ENCODE data around the gene BBS9. TPM values are rescaled to one million over a fixed set of nuclear protein-coding genes. Genes with fewer than 3 reads are reported as not detected.

The BBS9 gene
- total RNA-seq, 1 experiment from 2014 or later, result 4.7 TPM

DNA sequence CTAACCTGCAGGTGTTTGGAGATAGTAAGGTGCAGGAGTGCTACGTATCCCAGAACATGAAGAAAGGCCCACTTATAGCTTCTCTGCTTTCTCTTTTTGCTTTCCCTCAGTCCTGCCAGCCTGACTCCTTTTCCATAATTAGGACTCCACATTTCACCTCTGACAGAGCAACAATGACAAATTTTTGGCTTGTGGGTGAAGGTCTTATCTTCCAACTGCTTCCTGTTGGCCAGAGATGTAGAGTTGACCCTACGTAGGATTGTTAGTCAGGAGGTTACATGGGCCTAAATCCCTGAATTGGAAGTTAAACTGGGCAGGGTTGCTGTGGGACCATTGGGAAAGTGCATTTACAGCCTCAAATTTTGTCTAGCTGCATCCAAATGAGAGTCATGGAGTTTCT lies 41.5 kb upstream of the BBS9 start:
- H3K9me3 Mint-ChIP-seq (ENCODE audit: unreplicated experiment), result no peaks in the 10 kb centered on the region
- H3K27me3 Mint-ChIP-seq (ENCODE audit: insufficient read depth, unreplicated experiment), result no peaks in the 10 kb centered on the region
- no TSS peak for BruUV-seq (replicated peaks)
- H3K4me3 ChIP-seq (ENCODE audit: low read depth, low read length), result no peak overlapping the region
- no peaks in the 10 kb centered on the region for H3K27me3 ChIP-seq (replicated peaks; ENCODE audit: control insufficient read depth, insufficient read depth, low read length)
- intact Hi-C loops (cut with micrococcal nuclease; ENCODE audit: unreplicated experiment), result no loop called here
- TF ChIP-seq, protein P1, sequence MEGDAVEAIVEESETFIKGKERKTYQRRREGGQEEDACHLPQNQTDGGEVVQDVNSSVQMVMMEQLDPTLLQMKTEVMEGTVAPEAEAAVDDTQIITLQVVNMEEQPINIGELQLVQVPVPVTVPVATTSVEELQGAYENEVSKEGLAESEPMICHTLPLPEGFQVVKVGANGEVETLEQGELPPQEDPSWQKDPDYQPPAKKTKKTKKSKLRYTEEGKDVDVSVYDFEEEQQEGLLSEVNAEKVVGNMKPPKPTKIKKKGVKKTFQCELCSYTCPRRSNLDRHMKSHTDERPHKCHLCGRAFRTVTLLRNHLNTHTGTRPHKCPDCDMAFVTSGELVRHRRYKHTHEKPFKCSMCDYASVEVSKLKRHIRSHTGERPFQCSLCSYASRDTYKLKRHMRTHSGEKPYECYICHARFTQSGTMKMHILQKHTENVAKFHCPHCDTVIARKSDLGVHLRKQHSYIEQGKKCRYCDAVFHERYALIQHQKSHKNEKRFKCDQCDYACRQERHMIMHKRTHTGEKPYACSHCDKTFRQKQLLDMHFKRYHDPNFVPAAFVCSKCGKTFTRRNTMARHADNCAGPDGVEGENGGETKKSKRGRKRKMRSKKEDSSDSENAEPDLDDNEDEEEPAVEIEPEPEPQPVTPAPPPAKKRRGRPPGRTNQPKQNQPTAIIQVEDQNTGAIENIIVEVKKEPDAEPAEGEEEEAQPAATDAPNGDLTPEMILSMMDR (IDR thresholded peaks at IDR 0.05; ENCODE audit: insufficient read depth in 1 of 2, low read depth in 1 of 2, low read length in 1 of 2, severe bottlenecking in 1 of 2, unreplicated experiment in 1 of 2), result no peak
- no peak for DNase-seq
- no peaks in the 10 kb centered on the region for H3K9me3 ChIP-seq
- peaks cover 5% of the 10 kb centered on the region for H3K36me3 Mint-ChIP-seq (ENCODE audit: insufficient read depth, unreplicated experiment)
- no peaks in the 10 kb centered on the region for H3K4me1 ChIP-seq
- no peak overlapping the region for H3K27ac Mint-ChIP-seq (ENCODE audit: unreplicated experiment)
- H3K36me3 ChIP-seq (ENCODE audit: control insufficient read depth, insufficient read depth, low read length), result no peaks in the 10 kb centered on the region
- H3K4me1 Mint-ChIP-seq (ENCODE audit: low read depth, unreplicated experiment), result no peaks in the 10 kb centered on the region
- CTCF ChIA-PET, result no interaction called here
- POLR2A ChIA-PET, result no interaction called here
- no peak overlapping the region for H3K4me3 Mint-ChIP-seq (ENCODE audit: unreplicated experiment)

DNA sequence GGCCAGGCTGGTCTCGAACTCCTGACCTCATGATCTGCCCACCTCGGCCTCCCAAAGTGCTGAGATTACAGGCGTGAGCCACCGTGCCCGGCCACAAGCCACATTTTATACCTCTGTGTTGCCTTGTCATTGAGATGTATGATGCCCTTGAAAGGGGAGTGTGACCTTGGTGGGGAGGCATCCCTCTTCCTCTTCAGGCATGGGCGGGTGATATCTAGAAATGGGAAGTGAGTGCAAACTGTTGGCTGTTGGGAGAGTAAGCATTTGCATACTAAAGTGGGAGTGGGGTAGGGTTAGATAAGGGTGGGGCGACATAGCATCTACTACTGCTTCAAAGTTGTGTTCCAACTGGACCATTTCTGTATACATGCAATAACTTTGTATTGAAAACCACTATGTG lies 40.2 kb upstream of the BBS9 start:
- POLR2A ChIA-PET, result no interaction called here
- Histone ChIP-seq H3K4me1 (no peaks in the 10 kb centered on the region), H3K9me3 (no peaks in the 10 kb centered on the region), H3K36me3 (ENCODE audit: control insufficient read depth, insufficient read depth, low read length) (no peaks in the 10 kb centered on the region), H3K27me3 (replicated peaks; ENCODE audit: control insufficient read depth, insufficient read depth, low read length) (no peaks in the 10 kb centered on the region), H3K4me3 (ENCODE audit: low read depth, low read length) (no peak overlapping the region)
- peaks cover 15% of the 10 kb centered on the region for H3K36me3 Mint-ChIP-seq (ENCODE audit: insufficient read depth, unreplicated experiment)
- CTCF ChIA-PET, result no interaction called here
- no peak for DNase-seq
- no peaks in the 10 kb centered on the region for H3K27me3 Mint-ChIP-seq (ENCODE audit: insufficient read depth, unreplicated experiment)
- no peaks in the 10 kb centered on the region for H3K9me3 Mint-ChIP-seq (ENCODE audit: unreplicated experiment)
- BruUV-seq (replicated peaks), result no TSS peak
- no peaks in the 10 kb centered on the region for H3K4me1 Mint-ChIP-seq (ENCODE audit: low read depth, unreplicated experiment)
- no peak overlapping the region for H3K27ac Mint-ChIP-seq (ENCODE audit: unreplicated experiment)
- no peak overlapping the region for H3K4me3 Mint-ChIP-seq (ENCODE audit: unreplicated experiment)
- TF ChIP-seq, protein P1 (IDR thresholded peaks at IDR 0.05; ENCODE audit: insufficient read depth in 1 of 2, low read depth in 1 of 2, low read length in 1 of 2, severe bottlenecking in 1 of 2, unreplicated experiment in 1 of 2), result no peak
- intact Hi-C loops (cut with micrococcal nuclease; ENCODE audit: unreplicated experiment), result no loop called here

DNA sequence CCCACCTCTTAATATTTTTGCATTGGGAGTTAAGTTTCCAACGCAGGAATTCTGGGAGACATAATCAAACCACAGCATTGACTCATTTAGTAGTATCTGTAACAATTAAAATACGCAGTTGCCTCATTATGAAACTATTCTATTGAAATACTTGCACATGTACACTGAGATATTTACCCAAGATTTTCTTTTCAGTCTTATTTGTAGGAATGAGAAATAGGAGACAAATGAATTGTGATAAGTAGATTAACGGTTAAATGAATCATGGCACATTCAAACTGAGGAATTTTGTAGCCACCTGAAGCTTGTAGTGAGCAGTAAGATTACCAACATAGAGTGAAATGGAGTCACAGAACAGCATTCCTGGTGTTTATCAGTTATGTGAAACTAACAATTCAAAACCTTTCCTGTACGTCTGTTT lies 38.2 kb upstream of the BBS9 start:
- CTCF ChIA-PET, result no interaction called here
- Mint-ChIP-seq H3K27ac (ENCODE audit: unreplicated experiment) (no peak overlapping the region), H3K4me3 (ENCODE audit: unreplicated experiment) (no peak overlapping the region), H3K4me1 (ENCODE audit: low read depth, unreplicated experiment) (no peaks in the 10 kb centered on the region), H3K36me3 (ENCODE audit: insufficient read depth, unreplicated experiment) (peaks cover 31% of the 10 kb centered on the region), H3K9me3 (ENCODE audit: unreplicated experiment) (no peaks in the 10 kb centered on the region), H3K27me3 (ENCODE audit: insufficient read depth, unreplicated experiment) (no peaks in the 10 kb centered on the region)
- TF ChIP-seq, protein P1 (IDR thresholded peaks at IDR 0.05; ENCODE audit: insufficient read depth in 1 of 2, low read depth in 1 of 2, low read length in 1 of 2, severe bottlenecking in 1 of 2, unreplicated experiment in 1 of 2), result no peak
- POLR2A ChIA-PET, result no interaction called here
- intact Hi-C loops (cut with micrococcal nuclease; ENCODE audit: unreplicated experiment), result no loop called here
- no TSS peak for BruUV-seq (replicated peaks)
- Histone ChIP-seq H3K4me3 (ENCODE audit: low read depth, low read length) (no peak overlapping the region), H3K9me3 (no peaks in the 10 kb centered on the region), H3K4me1 (no peaks in the 10 kb centered on the region), H3K36me3 (ENCODE audit: control insufficient read depth, insufficient read depth, low read length) (no peaks in the 10 kb centered on the region), H3K27me3 (replicated peaks; ENCODE audit: control insufficient read depth, insufficient read depth, low read length) (no peaks in the 10 kb centered on the region)
- no peak for DNase-seq
